Caki2 (cell line): ENCODE results near the gene CALN1. TPM values are rescaled to one million over a fixed set of nuclear protein-coding genes. Genes with fewer than 3 reads are reported as not detected.

Experiments used
- DNase-seq: peaks from one replicate; pipeline ENCODE4 v3.0.0-alpha.2; 2015; ENCODE audit warnings: low read depth
- in situ Hi-C: cut with HindIII; loops from 2 replicates; pipeline ENCODE4 v1.10.0; 2016; ENCODE audit warnings: low sequenced_read_pairs, low pct_unique_long_range_greater_than_20kb, mixed read lengths
- total RNA-seq: library from RNA; depleted of rRNA; stranded (reverse); fragments of >200 nt; shearing (Covaris generic); gene quantifications from 2 replicates; pipeline ENCODE4 v1.2.3, GENCODE V29; 2014; ENCODE audit warnings: low replicate concordance

Gene CALN1
- total RNA-seq, 1 experiment from 2014 or later: not detected

DNA sequence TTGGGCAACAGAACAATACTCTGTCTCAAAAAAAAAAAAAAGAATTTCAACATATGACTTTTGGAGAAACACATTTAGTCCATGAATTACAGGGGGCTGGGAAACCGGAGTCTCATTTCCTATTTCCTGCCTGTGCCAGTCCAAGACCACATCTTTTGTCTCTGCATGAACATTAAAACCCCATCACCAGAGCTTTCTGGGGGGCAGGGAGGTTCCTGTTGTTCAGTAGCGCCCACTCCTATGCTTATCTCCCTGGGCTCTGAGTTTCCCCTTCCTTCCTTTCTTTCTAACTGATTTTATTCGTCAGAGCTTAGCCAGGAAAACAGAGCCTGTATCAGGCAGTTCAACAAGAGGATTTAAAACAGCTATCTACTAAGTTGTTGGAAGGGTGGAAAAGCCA lies 119.3 kb downstream of the CALN1 start:
- in situ Hi-C loops: no loop called here
- DNase-seq: no peak

DNA sequence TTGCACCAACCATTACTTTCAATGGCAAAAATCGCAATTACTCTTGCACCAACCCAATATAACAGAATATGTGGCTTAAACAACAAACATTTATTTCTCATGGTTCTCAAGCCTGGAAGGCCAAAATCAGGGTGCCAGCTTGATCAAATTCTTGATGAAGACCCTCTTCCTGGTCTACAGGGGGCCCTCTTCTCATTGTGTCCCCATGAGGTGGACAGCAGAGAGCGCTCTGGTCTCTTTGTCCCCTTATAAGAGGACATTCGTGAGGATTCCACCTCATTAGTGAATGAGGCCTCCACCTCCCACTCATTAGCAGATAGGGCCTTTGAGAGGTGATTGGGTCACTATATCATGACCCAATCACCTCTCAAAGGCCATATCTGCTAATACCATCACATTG lies 120.0 kb downstream of the CALN1 start:
- in situ Hi-C loops: no loop called here
- no peak for DNase-seq

DNA sequence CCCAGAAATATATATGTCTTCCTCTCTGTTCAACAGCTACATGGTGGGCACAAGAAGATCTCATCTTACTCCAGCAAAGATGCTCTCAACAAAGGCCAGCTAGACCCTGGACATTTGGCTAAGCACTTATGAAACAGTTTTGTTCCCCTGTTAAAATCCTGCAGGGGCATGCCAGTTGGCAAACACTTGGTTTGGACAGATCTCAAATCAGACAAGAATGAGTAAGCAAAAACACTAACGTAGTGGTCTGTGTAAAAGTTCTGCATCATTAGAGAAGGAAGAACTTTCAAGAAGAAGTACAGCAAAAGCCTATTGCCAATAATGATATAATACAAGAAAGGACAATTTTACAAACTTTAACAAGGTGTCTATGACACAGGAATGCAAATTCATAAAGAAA lies 125.6 kb downstream of the CALN1 start:
- in situ Hi-C loops: no loop called here
- DNase-seq: no peak

DNA sequence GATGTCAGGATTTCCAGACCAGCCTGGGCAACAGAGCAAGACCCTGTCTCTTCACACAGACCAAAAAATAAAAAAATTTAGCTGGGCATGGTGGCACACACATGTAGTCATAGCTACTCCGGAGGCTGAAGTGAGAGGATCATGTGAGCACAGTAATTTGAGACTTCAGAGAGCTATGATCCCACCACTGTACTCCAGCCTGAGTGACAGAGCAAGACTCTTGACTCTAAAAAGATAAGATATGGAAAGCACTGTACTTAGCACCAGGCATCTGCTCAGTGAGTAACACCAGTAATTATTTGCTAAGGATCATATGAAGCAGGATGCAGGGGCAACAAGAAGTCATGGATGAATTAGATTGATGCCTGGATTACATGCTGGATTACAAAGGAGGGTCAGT lies 128.8 kb downstream of the CALN1 start:
- no peak for DNase-seq
- in situ Hi-C loops: no loop called here

DNA sequence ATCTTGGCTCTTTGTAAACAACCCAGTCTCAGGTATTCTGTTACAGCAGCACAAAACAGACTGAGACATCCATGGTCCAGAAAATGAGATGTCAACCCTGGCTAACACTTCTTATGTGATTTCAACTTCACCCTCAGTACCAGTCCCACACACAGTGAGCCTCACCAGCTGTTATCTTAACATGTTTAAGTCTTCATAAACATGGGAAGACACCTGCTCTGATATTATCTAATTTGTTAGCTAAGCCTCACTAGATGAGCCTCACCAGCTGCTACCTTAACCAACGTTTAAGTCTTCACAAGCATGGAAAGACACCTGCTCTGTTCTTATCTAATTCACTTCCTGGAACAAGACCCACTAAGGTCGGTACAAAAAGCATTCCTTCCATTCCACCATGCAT lies 130.8 kb downstream of the CALN1 start:
- in situ Hi-C loops: no loop called here

DNA sequence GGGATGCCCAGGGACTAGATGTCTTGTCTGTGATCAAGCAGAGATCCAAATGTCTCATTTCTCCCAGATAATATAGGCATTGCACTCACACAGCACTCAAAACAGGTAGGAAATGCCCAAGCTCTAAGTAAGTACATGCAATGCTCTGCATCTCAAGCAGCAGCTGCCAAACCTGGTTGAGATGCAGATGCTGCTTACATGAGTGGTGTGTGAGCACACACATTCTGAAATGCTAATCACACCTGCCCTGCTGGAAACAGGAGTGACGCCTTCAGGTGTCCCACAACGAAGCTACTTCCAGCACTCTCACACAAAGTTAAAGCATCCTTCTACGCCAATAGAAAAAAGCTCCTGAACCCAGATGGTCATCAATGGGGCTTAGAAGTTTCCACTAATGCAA lies 132.9 kb downstream of the CALN1 start:
- no peak for DNase-seq
- in situ Hi-C loops: no loop called here

More for the DNA sequence above, 130.8 kb downstream of the CALN1 start:
- DNase-seq: no peak

DNA sequence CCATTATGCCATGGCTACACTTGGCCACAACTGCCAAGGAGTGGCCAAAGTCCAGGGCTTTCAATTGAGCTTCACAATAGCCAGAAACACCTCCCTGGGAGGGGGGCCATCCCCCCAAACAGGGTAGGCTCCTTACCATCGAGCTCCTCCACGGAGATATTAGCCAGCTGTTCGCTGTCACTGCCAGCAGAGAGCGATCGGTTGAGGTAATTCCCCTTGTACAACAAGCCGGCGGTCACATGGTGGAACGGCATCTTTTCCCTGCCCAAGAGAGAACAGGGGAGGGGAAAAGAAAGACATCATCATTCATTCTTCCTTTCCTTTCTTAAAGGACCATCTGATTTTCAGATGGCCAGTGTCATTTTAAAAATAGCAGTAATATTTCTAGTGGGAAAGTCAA lies 133.6 kb downstream of the CALN1 start:
- in situ Hi-C loops: no loop called here
- no peak for DNase-seq

DNA sequence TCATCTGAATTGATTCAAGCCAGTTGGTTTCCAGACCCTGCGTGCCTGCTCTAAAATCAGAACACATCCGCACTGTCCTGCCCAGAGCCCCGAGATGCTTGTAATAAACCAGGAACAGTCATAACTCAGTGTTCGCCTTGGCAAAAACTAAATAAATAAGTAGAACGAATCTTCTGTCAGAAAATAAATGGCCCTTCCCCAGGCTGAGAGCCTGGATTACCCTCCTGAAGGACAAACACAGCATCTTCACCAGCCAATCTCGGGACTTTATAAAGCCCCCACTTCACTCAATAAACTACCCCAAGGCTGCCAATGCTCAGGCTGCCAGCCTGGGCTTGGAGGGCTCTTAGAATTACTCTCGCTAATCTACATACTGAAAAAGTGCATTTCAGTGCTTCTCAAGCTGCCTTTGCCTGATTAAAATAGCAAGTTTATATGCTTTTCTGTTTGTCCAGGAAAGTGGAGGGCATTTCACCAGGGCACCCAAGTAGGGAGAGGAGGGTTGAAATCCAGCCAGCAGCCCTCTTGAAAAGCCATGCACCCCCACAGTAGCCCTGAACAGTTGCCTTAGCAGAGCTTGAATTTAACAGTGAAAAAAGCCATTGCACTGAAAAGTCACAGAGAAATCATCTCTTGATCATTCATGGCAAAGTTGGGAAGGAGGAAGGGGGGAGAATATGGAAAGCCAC lies 136.6 kb downstream of the CALN1 start:
- DNase-seq: no peak
- in situ Hi-C loops: no loop called here

DNA sequence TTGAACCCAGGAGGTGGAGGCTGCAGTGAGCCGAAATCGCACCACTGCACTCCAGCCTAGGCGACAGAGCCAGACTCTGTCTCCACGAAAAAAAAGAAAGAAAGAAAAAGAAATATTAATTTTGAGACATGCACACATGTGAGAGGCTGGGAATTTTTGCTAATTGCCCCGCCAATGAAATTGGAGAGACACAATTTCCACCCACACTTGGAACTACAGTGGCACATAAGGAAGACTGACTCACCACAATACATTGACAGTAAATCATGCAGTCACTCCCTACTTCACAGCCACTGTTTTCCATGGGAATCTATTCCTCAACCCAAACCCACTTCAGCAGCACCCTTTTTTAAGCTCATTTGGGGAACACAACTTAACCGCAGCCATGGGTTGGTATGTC lies 139.7 kb downstream of the CALN1 start:
- in situ Hi-C loops: no loop called here
- DNase-seq: no peak

DNA sequence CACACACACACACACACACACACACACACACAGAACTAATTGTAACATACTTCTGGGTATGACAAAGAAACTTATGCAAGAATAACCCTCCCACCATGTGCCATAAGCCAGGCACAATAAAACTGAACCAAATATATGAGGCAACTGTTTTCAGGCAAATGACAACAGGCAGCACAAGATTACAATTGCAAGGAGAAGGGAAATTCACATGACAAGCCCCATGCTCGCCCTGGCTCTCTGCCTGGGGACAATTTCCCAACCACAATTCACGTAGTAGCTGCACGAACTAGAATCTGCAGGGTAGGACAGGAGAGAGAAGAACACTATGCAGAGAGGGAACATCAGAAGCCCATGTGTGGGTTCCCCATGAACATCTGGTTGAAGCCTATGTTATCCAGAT lies 143.3 kb downstream of the CALN1 start:
- DNase-seq: no peak
- in situ Hi-C loops: no loop called here

DNA sequence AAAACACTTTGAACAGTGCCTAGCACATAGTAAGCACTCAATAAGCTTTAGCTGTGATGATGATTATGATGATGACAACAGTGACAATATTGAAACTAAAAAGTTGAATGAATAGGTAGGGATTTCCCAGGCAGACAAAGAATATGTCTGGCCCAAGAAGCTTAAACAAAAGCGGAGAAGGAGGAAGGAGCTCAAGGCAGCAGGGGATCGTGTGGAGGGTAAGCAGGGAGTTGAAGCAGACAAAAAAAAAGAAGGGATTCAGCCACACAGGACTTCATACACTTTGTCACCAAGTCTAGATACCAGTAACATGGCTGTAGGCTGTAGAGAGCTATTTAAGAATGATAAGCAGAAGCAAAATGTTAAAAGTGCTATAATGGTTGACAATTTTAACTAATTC lies 144.0 kb downstream of the CALN1 start:
- no peak for DNase-seq
- in situ Hi-C loops: no loop called here

DNA sequence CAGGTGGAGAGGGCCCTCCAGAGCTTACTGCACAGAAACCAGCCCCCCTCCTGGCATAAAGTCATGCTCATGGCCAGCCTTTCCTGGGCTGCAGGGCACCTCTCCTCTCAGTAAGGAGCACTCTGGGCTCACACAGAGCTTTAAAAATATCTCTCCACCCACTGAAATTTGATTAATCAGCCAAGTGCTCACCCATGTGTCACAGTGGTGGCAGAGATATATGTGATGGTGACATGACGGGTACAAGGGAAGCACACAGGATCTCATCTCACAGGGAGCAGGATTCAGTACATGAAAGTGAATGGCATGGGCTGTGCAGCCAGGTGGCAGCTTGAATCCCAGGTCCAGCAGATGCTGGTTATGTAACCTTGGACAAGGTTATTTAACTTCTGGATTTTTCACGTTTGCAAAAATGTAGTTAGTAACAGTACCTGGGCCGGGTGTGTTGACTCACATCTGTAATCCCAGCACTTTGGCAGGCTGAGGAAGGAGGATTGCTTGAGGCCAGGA lies 144.8 kb downstream of the CALN1 start:
- no peak for DNase-seq
- in situ Hi-C loops: no loop called here

DNA sequence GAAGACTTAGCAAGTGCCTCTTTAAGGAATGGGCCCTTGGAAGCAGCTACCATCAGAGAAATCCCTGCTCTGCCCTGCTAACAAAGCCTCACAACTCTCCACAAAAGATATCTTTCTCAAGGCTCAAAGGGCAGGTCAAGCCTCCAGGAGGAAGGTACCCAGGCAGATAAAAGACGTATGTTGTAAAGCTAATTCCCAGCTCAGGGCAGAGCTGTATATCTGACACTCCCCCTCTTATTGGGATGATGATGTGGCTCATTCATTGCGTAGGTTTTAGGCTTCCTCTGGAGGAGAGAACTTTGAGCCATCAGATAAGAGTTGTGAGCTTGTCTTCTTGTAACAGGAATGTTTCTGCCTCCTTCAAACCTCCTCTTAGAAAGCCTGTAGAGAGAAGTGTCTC lies 145.4 kb downstream of the CALN1 start:
- in situ Hi-C loops: no loop called here

DNA sequence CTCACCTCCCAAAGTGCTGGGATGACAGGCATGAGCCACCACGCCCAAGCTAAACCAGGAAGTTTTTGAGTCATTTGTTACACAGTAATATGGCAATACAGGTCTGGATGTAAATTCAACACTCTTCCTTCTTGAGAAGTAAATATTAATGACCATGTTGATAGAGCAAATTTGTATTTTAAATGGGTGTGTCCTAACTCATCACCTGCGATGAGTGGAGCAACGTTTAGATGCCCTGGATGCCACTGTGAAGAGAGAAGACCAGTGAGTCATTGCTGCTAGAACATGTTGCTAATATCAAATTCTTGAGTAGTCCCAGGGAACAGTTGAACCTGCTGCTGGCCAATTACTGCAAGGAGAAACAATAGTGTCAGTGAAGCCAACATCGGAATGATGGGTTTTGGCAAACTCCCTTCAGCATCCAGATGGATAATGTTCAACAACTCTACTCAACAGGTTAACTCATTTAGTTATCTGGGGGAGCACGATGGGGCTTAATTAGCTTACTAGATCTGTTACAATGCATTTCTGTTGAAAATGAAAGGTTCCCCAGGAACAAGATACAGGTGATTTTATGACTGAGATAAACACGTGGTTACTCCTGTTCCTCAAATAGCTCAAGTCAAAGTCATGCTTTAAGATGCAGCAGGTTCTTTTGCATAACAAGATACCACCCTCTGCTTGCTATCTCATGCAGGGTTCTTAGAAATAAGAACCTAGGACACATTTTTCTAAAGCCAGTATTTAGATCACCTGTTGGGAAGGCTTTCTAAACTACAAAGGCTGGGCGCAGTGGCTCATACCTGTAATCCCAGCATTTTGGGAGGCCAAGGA lies 146.8 kb downstream of the CALN1 start:
- no peak for DNase-seq
- in situ Hi-C loops: no loop called here

More for the DNA sequence above, 145.4 kb downstream of the CALN1 start:
- no peak for DNase-seq

DNA sequence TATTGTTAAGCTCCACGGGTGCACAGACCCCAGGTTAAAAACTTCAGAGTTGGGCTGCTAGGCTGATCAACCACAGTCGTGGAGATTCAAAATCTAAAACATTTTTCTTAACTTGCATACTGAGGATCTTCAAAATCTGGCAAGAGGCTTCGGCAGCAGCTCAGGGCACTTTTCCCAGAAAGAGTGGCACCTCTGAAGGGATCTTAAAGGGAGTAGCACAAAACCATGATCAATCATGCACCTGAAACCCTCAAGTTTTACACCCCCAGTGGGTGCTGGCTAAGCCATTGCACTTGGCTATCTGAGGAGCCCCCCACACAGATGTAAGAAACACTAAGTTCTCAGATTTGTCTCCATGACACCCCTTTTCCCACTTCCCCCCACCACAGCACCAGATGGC lies 151.7 kb downstream of the CALN1 start:
- DNase-seq: no peak
- in situ Hi-C loops: no loop called here

DNA sequence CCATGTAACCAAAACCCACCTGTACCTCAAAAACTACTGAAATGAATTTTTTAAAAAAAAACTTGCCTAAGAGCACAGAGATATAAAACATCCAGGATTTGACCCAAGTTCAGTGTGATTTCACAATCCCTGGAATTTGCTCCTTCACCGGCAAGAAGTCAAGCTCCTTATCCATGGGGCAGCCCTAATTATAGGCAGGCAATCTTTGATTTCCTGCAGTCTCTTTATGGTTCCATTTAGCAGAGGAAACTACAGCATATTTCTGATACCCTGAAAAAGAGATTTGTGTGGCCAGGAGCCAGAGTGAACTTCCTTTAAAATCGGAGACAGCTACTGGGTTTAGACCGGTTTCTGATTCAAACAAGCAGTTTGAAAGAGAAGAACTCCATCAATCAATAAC lies 154.1 kb downstream of the CALN1 start:
- in situ Hi-C loops: no loop called here
- DNase-seq: no peak

DNA sequence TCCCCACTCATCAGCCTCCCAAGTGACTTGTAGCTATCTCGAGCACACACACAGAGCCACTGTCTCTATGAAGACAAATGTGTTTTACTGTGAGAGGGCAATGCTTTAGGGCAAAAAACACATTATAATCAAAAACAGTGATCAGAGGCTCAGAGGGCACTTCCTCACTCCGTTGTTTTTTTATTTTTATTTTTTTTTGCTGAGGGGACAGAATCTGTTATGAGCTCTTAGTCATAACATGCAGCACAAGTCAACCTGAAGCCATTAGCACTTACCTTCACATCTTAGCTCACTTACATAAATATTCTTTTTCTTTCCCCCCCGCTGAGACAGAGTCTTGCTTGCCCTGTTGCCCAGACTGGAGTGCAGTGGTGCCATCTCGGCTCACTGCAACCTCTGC lies 157.7 kb downstream of the CALN1 start:
- DNase-seq: no peak
- in situ Hi-C loops: no loop called here

DNA sequence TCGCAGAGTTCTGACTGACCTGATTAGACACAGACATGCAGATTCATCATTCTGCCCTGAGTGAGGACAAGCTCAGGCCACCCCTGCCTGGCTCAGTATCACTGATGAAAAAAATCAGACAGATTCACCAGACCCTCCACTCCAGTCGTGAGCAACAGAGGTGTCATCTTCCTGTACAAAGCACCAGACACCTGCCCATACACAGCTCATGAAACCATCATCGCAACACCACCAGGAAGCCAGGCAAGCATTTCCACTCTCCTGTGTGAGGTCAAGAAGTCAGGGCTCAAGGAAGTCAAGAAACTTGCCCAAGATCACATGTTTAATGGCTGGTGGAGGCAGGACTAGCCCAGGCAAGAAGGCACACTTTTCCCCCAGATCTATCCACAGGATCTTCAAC lies 163.0 kb downstream of the CALN1 start:
- DNase-seq: no peak
- in situ Hi-C loops: no loop called here

DNA sequence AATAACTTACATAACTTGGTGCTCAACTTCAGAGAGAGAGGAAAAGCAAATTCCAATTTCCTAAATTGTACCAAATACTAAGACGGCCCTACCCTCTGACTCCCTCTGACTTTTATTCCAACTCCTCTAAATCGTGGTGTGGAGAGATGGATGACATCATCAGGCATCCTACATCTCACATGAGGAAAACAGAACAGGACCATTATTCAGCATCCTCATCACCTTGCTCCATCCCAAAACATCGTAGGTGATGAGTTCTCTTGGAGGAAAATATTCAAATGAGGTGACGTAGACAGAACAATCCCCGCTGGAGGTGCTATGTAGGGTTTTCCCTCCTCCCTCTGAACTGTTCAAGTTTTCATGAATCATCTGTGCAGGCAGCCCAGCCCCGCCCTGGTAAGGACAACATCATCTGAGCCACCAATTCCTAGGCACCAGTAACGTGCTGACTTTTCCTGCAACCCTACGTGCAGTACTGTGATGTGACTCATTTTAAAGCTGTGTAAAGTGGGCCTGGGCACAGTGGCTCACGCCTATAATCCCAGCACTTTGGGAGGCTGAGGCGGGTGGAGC lies 167.2 kb downstream of the CALN1 start:
- no peak for DNase-seq
- in situ Hi-C loops: no loop called here
